ENCODE results near the gene PLCG1.

The PLCG1 gene

DNA sequence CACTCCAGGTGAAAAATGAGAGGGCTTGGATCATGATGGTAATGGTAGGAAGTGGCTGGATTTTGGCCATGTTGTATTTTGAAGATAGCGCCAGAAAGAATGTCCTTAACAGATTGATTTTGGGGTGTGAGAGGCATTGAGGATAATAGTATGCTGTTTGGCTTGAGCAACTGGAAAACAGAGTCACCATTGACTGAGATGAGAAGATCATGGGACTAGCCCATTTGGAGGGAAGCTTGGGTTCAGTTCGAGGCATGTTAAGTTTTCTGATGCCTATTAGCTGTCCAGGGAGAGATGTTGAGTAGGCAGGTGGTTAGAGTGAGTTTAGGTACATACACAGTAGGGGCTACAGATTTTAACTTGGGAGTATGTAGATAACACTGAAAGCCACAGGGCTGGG, 23.3 kb downstream of the PLCG1 start:
- no peaks in the 10 kb centered on the region for H3K9me3 Mint-ChIP-seq
- H3K4me3 Mint-ChIP-seq, result no peak overlapping the region
- peaks cover 29% of the 10 kb centered on the region for H3K36me3 Mint-ChIP-seq

DNA sequence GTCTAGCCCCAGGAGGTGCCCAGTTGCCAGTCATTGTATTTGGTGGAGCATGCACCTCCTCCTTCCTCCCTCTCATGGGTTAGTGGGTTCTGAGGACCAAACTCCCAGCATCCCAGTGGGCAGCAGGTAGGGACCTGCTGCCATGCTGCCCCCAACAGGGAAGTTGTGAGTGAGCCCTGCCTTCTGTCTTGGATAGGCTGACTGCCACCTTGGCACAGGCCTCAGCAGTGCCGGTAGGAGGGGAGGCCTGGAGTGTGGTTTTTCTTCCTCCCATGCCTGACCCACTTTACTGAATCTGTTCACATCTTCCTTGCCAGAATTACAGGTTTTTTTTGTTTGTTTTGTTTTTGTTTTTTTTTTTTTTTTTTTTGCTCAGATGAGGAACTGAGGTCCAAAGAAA, 24.5 kb downstream of the PLCG1 start:
- ATAC-seq (ENCODE audit: low read depth) (no peak), DNase-seq (ENCODE audit: low spot score in 2 of 2) (no peak)
- Mint-ChIP-seq H3K27ac (no peak overlapping the region), H3K4me3 (no peak overlapping the region), H3K9me3 (no peaks in the 10 kb centered on the region), H3K36me3 (peaks cover 40% of the 10 kb centered on the region), H3K27me3 (no peaks in the 10 kb centered on the region), H3K4me1 (peaks cover 25% of the 10 kb centered on the region)

More for the DNA sequence above, 23.3 kb downstream of the PLCG1 start:
- no peaks in the 10 kb centered on the region for H3K27me3 Mint-ChIP-seq
- DNase-seq (ENCODE audit: low spot score in 2 of 2) (no peak), ATAC-seq (ENCODE audit: low read depth) (no peak)
- peaks cover 30% of the 10 kb centered on the region for H3K4me1 Mint-ChIP-seq
- peak overlapping the region; percentile 14 for H3K27ac Mint-ChIP-seq

DNA sequence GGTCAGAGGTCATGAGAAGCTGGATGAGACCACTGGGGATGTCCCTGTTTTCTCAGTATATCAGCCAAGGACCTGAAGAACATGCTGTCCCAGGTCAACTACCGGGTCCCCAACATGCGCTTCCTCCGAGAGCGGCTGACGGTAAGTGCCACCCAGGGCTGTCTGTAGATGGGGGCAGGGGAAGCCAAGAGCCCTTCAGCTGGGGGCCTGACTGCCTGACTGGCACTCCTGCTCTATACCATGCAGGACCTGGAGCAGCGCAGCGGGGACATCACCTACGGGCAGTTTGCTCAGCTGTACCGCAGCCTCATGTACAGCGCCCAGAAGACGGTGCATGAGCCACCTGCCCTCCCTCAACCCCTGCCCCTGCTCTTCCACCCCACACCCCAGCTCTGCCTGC, 25.1 kb downstream of the PLCG1 start:
- H3K27me3 Mint-ChIP-seq, result no peaks in the 10 kb centered on the region
- DNase-seq (ENCODE audit: low spot score in 2 of 2) (no peak), ATAC-seq (ENCODE audit: low read depth) (no peak)
- H3K9me3 Mint-ChIP-seq, result no peaks in the 10 kb centered on the region
- H3K4me3 Mint-ChIP-seq, result no peak overlapping the region
- peaks cover 44% of the 10 kb centered on the region for H3K36me3 Mint-ChIP-seq
- peaks cover 24% of the 10 kb centered on the region for H3K4me1 Mint-ChIP-seq
- no peak overlapping the region for H3K27ac Mint-ChIP-seq

DNA sequence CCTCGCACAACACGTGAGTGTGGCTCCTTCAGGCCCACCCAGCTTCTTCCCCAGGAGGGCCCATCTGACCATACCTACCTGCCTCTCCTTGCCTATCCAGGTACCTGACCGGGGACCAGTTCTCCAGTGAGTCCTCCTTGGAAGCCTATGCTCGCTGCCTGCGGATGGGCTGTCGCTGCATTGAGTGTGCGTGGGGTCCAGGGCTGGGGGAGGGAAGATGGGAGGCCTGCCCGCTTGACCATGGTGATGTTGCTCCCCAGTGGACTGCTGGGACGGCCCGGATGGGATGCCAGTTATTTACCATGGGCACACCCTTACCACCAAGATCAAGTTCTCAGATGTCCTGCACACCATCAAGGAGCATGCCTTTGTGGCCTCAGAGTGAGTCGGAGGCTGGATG, 26.5 kb downstream of the PLCG1 start:
- peaks cover 15% of the 10 kb centered on the region for H3K4me1 Mint-ChIP-seq
- peaks cover 47% of the 10 kb centered on the region for H3K36me3 Mint-ChIP-seq
- no peak for DNase-seq (ENCODE audit: low spot score in 2 of 2)
- no peaks in the 10 kb centered on the region for H3K27me3 Mint-ChIP-seq
- H3K9me3 Mint-ChIP-seq, result no peaks in the 10 kb centered on the region
- H3K27ac Mint-ChIP-seq, result no peak overlapping the region
- ATAC-seq (ENCODE audit: low read depth), result no peak
- no peak overlapping the region for H3K4me3 Mint-ChIP-seq

DNA sequence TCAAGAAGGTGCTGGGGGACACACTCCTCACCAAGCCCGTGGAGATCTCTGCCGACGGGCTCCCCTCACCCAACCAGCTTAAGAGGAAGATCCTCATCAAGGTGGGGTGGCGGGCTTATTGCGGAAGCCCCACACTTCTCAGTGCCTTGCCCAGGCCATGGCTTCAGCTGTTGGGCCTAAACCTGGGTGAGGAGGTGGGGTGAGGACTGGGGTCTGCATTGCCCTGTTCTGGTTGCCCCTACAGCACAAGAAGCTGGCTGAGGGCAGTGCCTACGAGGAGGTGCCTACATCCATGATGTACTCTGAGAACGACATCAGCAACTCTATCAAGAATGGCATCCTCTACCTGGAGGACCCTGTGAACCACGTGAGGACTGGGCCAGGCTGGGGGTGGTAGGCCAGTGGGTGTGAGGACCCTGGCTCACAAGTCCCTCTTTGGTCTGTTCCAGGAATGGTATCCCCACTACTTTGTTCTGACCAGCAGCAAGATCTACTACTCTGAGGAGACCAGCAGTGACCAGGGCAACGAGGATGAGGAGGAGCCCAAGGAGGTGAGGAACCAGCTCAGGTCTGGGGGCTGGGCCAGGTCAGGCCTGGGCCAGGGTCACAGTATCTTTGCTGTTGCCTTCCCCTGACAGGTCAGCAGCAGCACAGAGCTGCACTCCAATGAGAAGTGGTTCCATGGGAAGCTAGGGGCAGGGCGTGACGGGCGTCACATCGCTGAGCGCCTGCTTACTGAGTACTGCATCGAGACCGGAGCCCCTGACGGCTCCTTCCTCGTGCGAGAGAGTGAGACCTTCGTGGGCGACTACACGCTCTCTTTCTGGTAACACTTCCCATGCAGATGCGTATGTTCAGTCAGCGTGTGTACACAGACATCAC, 27.9 kb downstream of the PLCG1 start:
- H3K27ac Mint-ChIP-seq, result no peak overlapping the region
- no peaks in the 10 kb centered on the region for H3K27me3 Mint-ChIP-seq
- no peaks in the 10 kb centered on the region for H3K9me3 Mint-ChIP-seq
- no peak overlapping the region for H3K4me3 Mint-ChIP-seq
- ATAC-seq (ENCODE audit: low read depth), result no peak
- H3K4me1 Mint-ChIP-seq, result peaks cover 15% of the 10 kb centered on the region
- H3K36me3 Mint-ChIP-seq, result peaks cover 49% of the 10 kb centered on the region
- no peak for DNase-seq (ENCODE audit: low spot score in 2 of 2)

DNA sequence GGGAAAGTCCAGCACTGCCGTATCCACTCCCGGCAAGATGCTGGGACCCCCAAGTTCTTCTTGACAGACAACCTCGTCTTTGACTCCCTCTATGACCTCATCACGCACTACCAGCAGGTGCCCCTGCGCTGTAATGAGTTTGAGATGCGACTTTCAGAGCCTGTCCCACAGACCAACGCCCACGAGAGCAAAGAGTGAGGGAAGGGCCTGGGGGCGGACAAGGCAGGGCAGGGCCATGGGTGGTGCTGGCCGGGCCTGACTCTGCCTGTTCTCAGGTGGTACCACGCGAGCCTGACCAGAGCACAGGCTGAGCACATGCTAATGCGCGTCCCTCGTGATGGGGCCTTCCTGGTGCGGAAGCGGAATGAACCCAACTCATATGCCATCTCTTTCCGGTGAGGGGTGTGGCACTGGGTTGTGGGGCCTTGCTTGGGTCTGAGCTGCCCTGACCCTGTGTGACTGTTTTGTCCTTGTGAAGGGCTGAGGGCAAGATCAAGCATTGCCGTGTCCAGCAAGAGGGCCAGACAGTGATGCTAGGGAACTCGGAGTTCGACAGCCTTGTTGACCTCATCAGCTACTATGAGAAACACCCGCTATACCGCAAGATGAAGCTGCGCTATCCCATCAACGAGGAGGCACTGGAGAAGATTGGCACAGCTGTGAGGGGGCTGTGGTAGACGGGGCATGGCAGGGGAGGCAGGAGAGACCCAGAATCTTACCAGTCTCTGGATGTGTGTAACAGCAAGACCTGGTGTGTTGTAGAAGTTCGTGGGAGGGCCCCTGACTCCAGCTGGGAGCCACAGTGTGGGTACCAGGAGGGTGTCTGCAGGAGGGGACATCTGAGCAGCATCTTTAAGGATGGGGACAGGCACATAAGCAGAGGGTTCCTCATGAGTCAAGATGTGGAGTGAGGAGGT, 29.1 kb downstream of the PLCG1 start:
- no peaks in the 10 kb centered on the region for H3K27me3 Mint-ChIP-seq
- H3K9me3 Mint-ChIP-seq, result no peaks in the 10 kb centered on the region
- H3K4me1 Mint-ChIP-seq, result peaks cover 11% of the 10 kb centered on the region
- peaks cover 47% of the 10 kb centered on the region for H3K36me3 Mint-ChIP-seq
- H3K27ac Mint-ChIP-seq, result no peak overlapping the region
- ATAC-seq (ENCODE audit: low read depth) (no peak), DNase-seq (ENCODE audit: low spot score in 2 of 2) (no peak)
- H3K4me3 Mint-ChIP-seq, result no peak overlapping the region

DNA sequence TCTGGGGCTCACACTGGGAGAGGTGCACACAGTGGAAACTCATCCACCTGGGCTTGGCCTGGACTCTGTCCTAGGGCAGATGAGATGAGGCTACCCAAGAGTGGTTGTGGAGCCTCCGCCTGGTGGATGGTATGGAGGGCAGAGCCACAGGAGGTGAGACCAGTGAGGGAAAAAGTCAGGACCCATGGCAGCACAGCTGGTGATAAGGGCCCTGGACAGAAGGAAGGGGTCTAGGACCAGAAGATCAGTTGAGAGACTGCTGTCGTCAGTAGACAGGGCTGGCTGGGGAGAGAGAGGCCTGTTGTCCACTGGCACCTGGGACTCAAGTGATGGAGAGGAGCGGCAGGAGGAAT, 29.8 kb downstream of the PLCG1 start:
- Mint-ChIP-seq H3K27me3 (no peaks in the 10 kb centered on the region), H3K4me1 (peaks cover 11% of the 10 kb centered on the region), H3K4me3 (no peak overlapping the region), H3K36me3 (peaks cover 52% of the 10 kb centered on the region), H3K9me3 (no peaks in the 10 kb centered on the region), H3K27ac (no peak overlapping the region)
- ATAC-seq (ENCODE audit: low read depth) (no peak), DNase-seq (ENCODE audit: low spot score in 2 of 2) (no peak)

DNA sequence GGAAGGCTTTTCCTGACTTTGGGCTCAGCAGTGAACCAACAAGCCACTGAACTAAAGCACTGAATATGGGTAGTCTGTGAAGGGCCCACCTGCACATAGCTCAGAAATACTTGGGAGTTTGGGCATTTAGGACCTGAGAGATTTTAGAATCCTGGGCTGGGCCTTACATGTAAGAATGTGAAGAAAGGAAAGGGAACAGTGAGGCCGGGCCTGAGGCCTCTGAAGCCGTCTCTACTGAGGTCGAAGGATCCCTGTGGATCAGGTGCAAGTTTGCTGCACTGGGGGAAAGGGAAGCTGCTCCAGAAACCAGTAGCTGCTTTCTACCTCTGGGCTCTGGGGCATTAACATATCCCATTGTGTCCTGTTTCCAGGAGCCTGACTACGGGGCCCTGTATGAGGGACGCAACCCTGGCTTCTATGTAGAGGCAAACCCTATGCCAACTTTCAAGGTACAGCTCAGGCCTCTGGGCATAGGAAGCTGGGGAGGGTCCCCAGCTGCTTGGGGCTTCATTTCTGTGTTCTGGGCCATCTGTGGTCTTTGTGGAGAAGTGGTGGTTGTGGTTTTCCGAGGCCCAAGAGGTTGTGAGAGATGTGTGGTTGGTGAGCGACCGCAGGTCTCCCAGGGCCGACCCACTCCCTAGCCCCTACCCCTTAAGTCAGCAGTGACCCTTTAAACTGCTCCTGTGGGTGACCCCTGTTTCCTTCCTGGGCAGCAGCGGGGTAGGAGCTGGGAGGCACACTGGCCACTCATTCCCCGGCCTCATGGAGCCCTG, 30.3 kb downstream of the PLCG1 start:
- H3K4me3 Mint-ChIP-seq, result no peak overlapping the region
- no peaks in the 10 kb centered on the region for H3K9me3 Mint-ChIP-seq
- DNase-seq (ENCODE audit: low spot score in 2 of 2) (no peak), ATAC-seq (ENCODE audit: low read depth) (no peak)
- H3K36me3 Mint-ChIP-seq, result peaks cover 51% of the 10 kb centered on the region
- no peaks in the 10 kb centered on the region for H3K27me3 Mint-ChIP-seq
- H3K4me1 Mint-ChIP-seq, result peaks cover 10% of the 10 kb centered on the region
- no peak overlapping the region for H3K27ac Mint-ChIP-seq

DNA sequence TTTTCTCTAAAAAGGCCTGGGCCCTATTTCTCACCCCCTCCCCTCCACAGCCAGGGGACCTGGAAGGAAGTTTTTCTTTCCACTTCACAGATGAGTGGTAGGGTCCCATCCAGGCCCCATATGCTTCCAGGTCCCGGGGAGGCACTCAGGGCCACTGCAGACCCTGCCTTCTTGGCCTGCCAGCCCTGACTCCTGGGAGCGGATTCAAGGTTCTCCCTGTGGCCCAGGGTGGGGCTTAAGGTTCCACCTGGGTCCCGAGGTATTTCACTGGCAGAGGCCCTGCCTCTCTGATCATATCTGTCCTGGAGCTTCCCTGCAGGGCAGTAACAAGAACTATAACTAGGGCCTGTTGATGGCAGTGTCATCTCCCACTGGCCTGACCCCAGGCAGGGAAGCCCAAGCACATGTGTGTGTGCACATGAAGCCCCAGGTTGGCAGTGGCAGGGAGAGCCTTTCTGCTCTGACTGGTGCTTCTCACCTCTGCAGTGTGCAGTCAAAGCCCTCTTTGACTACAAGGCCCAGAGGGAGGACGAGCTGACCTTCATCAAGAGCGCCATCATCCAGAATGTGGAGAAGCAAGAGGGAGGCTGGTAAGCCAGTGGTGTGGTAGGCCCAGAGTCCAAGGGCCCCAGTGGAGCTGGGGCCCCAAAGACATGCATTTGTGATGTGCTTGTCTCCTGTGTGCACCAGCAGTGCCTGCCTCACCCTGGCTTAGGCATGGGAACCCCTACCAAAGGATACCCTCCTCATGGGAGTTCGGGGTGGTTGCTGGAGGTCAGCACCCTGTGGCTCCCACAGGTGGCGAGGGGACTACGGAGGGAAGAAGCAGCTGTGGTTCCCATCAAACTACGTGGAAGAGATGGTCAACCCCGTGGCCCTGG, 31.2 kb downstream of the PLCG1 start:
- DNase-seq (ENCODE audit: low spot score in 2 of 2) (no peak), ATAC-seq (ENCODE audit: low read depth) (no peak)
- no peak overlapping the region for H3K4me3 Mint-ChIP-seq
- peaks cover 48% of the 10 kb centered on the region for H3K36me3 Mint-ChIP-seq
- no peak overlapping the region for H3K27ac Mint-ChIP-seq
- H3K4me1 Mint-ChIP-seq, result peaks cover 9% of the 10 kb centered on the region
- H3K9me3 Mint-ChIP-seq, result no peaks in the 10 kb centered on the region
- no peaks in the 10 kb centered on the region for H3K27me3 Mint-ChIP-seq

DNA sequence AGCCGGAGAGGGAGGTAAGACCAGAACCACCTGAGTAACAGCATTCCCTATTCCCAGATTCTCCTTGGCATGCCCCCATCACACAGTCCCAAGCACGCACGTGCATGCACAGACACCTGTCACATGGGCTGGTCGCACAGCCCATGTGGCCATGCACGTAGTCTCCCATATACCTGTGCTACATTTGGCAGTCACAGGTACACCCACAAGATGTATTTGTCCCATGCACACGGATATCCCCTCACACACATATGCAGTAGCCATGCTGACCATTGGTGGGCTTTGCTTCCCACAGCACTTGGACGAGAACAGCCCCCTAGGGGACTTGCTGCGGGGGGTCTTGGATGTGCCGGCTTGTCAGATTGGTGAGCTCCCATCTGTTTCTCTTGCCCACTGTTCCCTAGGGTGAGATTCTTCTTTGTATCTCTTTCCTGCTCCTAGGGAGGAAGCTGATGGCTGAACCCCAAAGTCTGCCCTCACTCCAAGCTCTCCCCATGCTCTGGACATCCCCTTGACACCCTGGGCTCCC, 31.9 kb downstream of the PLCG1 start:
- Mint-ChIP-seq H3K4me1 (peaks cover 9% of the 10 kb centered on the region), H3K27me3 (no peaks in the 10 kb centered on the region), H3K36me3 (peaks cover 46% of the 10 kb centered on the region), H3K27ac (no peak overlapping the region), H3K4me3 (no peak overlapping the region), H3K9me3 (no peaks in the 10 kb centered on the region)
- DNase-seq (ENCODE audit: low spot score in 2 of 2) (no peak), ATAC-seq (ENCODE audit: low read depth) (no peak)

DNA sequence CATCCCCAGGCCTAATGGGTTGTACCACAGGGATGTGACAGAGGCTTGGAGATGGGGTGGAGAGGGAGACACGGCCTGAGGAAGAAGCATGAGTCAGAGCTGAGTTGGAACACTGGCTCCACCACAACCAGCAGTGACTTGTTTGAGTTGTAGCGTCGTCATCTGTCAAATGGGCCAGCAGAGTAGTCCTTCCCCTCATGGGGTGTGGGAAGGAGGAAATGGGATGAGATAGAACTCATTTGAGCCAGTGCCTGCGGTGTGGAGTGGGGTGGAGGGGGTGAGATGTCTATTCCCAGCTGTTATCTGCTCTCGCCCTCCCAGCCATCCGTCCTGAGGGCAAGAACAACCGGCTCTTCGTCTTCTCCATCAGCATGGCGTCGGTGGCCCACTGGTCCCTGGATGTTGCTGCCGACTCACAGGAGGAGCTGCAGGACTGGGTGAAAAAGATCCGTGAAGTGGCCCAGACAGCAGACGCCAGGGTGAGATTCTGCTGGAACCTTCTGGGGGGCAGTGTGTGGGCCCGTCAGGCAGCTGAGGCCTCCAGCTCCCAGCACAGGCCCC, 32.5 kb downstream of the PLCG1 start:
- Mint-ChIP-seq H3K4me1 (peaks cover 9% of the 10 kb centered on the region), H3K36me3 (peaks cover 44% of the 10 kb centered on the region)
- DNase-seq (ENCODE audit: low spot score in 2 of 2), result no peak

DNA sequence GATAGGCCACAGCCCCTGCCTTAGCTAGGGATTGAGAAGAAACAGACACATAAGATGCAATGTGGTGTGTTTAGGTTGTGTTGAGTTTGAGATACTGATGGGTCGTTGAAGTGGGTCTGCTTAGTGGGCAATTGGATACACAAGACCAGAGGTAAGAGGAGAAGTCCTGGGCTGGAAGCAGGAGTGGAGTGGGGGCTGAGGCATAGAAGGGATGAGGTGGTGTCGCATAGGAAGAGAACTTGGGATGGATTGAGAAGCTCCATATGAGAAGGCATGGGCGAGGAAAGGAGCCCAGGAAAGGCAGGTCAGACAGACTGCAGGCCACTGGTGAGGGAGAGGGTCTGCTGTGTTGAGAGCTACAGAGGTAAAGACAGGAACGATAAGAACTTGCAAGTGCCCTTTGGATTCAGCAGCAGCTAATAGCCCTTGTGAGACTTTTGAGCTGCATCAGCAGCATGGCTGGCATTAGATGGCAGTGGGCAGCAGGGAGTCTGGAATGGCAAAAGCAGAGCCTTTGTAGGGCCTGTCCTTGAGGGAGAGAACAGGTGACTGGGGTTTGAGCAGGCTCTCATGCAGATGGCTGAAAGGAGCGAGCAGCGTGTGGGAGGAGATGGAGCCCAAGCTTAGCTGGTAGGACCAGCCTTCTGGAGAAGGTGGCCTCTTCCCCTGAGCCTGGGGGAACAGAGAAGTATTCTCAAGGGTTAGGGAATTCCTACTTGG, 33.2 kb downstream of the PLCG1 start:
- Mint-ChIP-seq H3K9me3 (no peaks in the 10 kb centered on the region), H3K27me3 (no peaks in the 10 kb centered on the region), H3K27ac (no peak overlapping the region), H3K36me3 (peaks cover 40% of the 10 kb centered on the region), H3K4me1 (peaks cover 9% of the 10 kb centered on the region), H3K4me3 (no peak overlapping the region)
- DNase-seq (ENCODE audit: low spot score in 2 of 2), result no peak
- ATAC-seq (ENCODE audit: low read depth), result no peak

More for the DNA sequence above, 32.5 kb downstream of the PLCG1 start:
- no peak for ATAC-seq (ENCODE audit: low read depth)
- Mint-ChIP-seq H3K9me3 (no peaks in the 10 kb centered on the region), H3K4me3 (no peak overlapping the region), H3K27me3 (no peaks in the 10 kb centered on the region), H3K27ac (no peak overlapping the region)

Measured in memory B cell (primary cell).